Measurements from ENCODE around the gene SHISA9. TPM values are rescaled to one million over a fixed set of nuclear protein-coding genes. Genes with fewer than 3 reads are reported as not detected.

SHISA9 gene
- polyA plus RNA-seq, 1 of the 3 experiments (the other 2 are of a cell fraction), result 0.02 TPM

GRCh38 chr16:12906765-12907516 is 5.5 kb downstream of the SHISA9 start:
- no peak overlapping the region for H3K4me2 ChIP-seq
- H3F3A ChIP-seq (replicated peaks; ENCODE audit: insufficient read depth), result no peaks in the 10 kb centered on the region
- WGBS (ENCODE audit: low lambda C conversion rate), result 68% methylated on average over 5 of the region's 5 CpGs
- H3K36me3 ChIP-seq (replicated peaks in 1 of 2; ENCODE audit: control insufficient read depth in 1 of 2, insufficient read depth in 2 of 2, low read length in 1 of 2), result no peaks in the 10 kb centered on the region
- ChIA-PET CTCF (interaction anchor here (0.6 to 2.9 kb wide), 15 partner anchors 11 to 812 kb away, joined by 3 to 23 read pairs (median 3); no protein-coding TSS in a partner anchor), POLR2A (no interaction called here)
- no peaks in the 10 kb centered on the region for H4K20me1 ChIP-seq (ENCODE audit: insufficient read depth)
- no peak overlapping the region for H3K9ac ChIP-seq
- TF ChIP-seq NFIC (IDR thresholded peaks at IDR 0.05; ENCODE audit: borderline replicate concordance), result no peak
- TF ChIP-seq MEF2A (IDR thresholded peaks at IDR 0.05; ENCODE audit: borderline replicate concordance, low read depth), result no peak
- no peak for TF ChIP-seq IRF3 (IDR thresholded peaks at IDR 0.05; ENCODE audit: low read depth, low read length)
- no peak for TF ChIP-seq EP300 (IDR thresholded peaks at IDR 0.05; ENCODE audit: borderline replicate concordance in 1 of 2, low read depth in 1 of 2, low read length in 1 of 2)
- no peak for TF ChIP-seq CHD2 (IDR thresholded peaks at IDR 0.05; ENCODE audit: low read length, partially characterized antibody)
- no peak for TF ChIP-seq MXI1 (IDR thresholded peaks at IDR 0.05; ENCODE audit: low read depth, low read length)
- no peak for TF ChIP-seq RFX5 (IDR thresholded peaks at IDR 0.05; ENCODE audit: low read length)
- no peak for TF ChIP-seq RAD21 (IDR thresholded peaks at IDR 0.05; ENCODE audit: low read length)
- no peak for TF ChIP-seq RXRA (IDR thresholded peaks at IDR 0.05; ENCODE audit: borderline replicate concordance, low read depth)
- no peak for TF ChIP-seq MAX (IDR thresholded peaks at IDR 0.05; ENCODE audit: low read depth)
- no peak for TF ChIP-seq REST (IDR thresholded peaks at IDR 0.05; ENCODE audit: low read depth, low read length)
- no peak for TF ChIP-seq FOSL2 (IDR thresholded peaks at IDR 0.05; ENCODE audit: borderline replicate concordance, low read depth)
- TF ChIP-seq TEAD4 (IDR thresholded peaks at IDR 0.05; ENCODE audit: borderline replicate concordance, insufficient read depth), result no peak
- no peak for TF ChIP-seq EZH2phosphoT487 (IDR thresholded peaks at IDR 0.05; ENCODE audit: borderline replicate concordance, low read depth)
- no peak for TF ChIP-seq JUND (IDR thresholded peaks at IDR 0.05)
- TF ChIP-seq GATA2 (CRISPR knock-in tag; IDR thresholded peaks at IDR 0.05), result no peak
- no peak for TF ChIP-seq TCF12 (IDR thresholded peaks at IDR 0.05)
- TF ChIP-seq YY1 (IDR thresholded peaks at IDR 0.05; ENCODE audit: low read depth), result no peak
- DNase-seq, result no peak
- H3K4me3 ChIP-seq (ENCODE audit: low read depth in 2 of 2, low read length in 1 of 2), result no peak overlapping the region
- no peaks in the 10 kb centered on the region for H3K9me2 ChIP-seq
- H2AFZ ChIP-seq (ENCODE audit: low read depth), result no peak overlapping the region
- H3K4me1 ChIP-seq (ENCODE audit: control insufficient read depth in 1 of 2, insufficient read depth in 2 of 2, low read depth in 1 of 2, low read length in 1 of 2), result no peaks in the 10 kb centered on the region
- H3K9me3 ChIP-seq, result no peaks in the 10 kb centered on the region
- peaks cover 26% of the 10 kb centered on the region for H3K27me3 ChIP-seq (ENCODE audit: insufficient read depth)
- no peaks in the 10 kb centered on the region for H3K79me2 ChIP-seq (ENCODE audit: insufficient read depth)
- H3K27ac ChIP-seq (ENCODE audit: low read depth in 2 of 2, low read length in 1 of 2), result no peak overlapping the region

Data from SK-N-SH (cell line).